ENCODE data around the gene CCDC92.

GRCh38 chr12:123940627-123940966, 32.0 kb downstream of the CCDC92 start:
- TF ChIP-seq CTCF (IDR thresholded peaks at IDR 0.05): no peak
- no peak for TF ChIP-seq EP300 (IDR thresholded peaks at IDR 0.05; ENCODE audit: low read depth)
- TF ChIP-seq POLR2AphosphoS5 (IDR thresholded peaks at IDR 0.05): no peak
